Gastroesophageal sphincter (tissue), 3 donors: ENCODE data around the gene PARD6G.

Experiments
- EP300 ChIP-seq: sonication (generic); formaldehyde crosslinking; IDR thresholded peaks from one replicate; pipeline ENCODE4 v1.6.1; 2017; ENCODE audit warnings: antibody characterized with exemption, mild to moderate bottlenecking
- POLR2A ChIP-seq, 2 donors: fragments of 450-650 bp; IDR thresholded peaks; one replicate each; pipeline ENCODE4 v1.6.1; 2017; ENCODE audit warnings: antibody characterized with exemption in 2 of 2, mild to moderate bottlenecking in 2 of 2, moderate library complexity in 1 of 2
- TF ChIP-seq, protein P1 (sequence below), 4 experiments: fragments of 200-600 bp in 2 of 4; fragments of 450-650 bp in 2 of 4; sonication (generic) in 1 of 4; IDR thresholded peaks; one replicate each; pipeline ENCODE4 v1.5.1; 2017 to 2019; ENCODE audit warnings: antibody characterized with exemption in 4 of 4, mild to moderate bottlenecking in 2 of 4, moderate library complexity in 2 of 4

GRCh38 chr18:80181642-80182461 lies 65.5 kb downstream of the PARD6G start:
- TF ChIP-seq, protein P1, sequence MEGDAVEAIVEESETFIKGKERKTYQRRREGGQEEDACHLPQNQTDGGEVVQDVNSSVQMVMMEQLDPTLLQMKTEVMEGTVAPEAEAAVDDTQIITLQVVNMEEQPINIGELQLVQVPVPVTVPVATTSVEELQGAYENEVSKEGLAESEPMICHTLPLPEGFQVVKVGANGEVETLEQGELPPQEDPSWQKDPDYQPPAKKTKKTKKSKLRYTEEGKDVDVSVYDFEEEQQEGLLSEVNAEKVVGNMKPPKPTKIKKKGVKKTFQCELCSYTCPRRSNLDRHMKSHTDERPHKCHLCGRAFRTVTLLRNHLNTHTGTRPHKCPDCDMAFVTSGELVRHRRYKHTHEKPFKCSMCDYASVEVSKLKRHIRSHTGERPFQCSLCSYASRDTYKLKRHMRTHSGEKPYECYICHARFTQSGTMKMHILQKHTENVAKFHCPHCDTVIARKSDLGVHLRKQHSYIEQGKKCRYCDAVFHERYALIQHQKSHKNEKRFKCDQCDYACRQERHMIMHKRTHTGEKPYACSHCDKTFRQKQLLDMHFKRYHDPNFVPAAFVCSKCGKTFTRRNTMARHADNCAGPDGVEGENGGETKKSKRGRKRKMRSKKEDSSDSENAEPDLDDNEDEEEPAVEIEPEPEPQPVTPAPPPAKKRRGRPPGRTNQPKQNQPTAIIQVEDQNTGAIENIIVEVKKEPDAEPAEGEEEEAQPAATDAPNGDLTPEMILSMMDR (IDR thresholded peaks at IDR 0.05), result no peak
- TF ChIP-seq POLR2A (IDR thresholded peaks at IDR 0.05) (no peak), EP300 (no peak)
